GM20000 (cell line): ENCODE data around the gene CSNK1G2.
A peak's percentile ranks its signal among the peaks of the same experiment; 100 is the strongest.

Source experiments
- DNase-seq: peaks from one replicate; pipeline ENCODE4 v3.0.0; 2012; ENCODE audit warnings: low spot score
- TF ChIP-seq, protein P1 (sequence below): IDR thresholded peaks from 2 replicates; pipeline ENCODE4 v1.5.1; 2012; ENCODE audit warnings: mild to moderate bottlenecking, control low read depth; ENCODE audit errors: extremely low read depth, missing control alignments

CSNK1G2 gene

DNA sequence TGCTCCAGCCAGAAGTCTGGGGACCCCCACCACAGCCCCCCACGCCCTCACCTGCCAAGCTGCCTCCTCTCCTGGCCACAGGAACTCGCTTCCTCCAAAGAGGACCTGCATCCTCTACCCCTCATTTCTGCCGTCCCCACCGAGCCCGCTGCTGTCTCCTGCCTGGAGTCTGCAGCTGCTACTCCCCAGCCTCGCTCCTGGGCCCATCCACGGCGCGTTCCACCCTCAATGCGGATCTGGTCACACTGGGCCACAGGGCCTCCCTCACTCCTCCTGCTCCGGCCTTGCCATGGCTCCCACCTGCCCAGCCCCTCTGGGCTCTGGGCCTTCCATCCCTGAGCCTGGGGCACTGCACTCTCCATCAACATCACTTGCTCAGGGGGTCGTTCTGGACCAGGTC lies 70.2 kb downstream of the CSNK1G2 start:
- TF ChIP-seq, protein P1, sequence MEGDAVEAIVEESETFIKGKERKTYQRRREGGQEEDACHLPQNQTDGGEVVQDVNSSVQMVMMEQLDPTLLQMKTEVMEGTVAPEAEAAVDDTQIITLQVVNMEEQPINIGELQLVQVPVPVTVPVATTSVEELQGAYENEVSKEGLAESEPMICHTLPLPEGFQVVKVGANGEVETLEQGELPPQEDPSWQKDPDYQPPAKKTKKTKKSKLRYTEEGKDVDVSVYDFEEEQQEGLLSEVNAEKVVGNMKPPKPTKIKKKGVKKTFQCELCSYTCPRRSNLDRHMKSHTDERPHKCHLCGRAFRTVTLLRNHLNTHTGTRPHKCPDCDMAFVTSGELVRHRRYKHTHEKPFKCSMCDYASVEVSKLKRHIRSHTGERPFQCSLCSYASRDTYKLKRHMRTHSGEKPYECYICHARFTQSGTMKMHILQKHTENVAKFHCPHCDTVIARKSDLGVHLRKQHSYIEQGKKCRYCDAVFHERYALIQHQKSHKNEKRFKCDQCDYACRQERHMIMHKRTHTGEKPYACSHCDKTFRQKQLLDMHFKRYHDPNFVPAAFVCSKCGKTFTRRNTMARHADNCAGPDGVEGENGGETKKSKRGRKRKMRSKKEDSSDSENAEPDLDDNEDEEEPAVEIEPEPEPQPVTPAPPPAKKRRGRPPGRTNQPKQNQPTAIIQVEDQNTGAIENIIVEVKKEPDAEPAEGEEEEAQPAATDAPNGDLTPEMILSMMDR, result no peak
- DNase-seq, result no peak

- no peak for DNase-seq
- TF ChIP-seq, protein P1, result no peak
Measured at GRCh38 chr19:2012941-2013682, 72.1 kb downstream of the CSNK1G2 start.

DNA sequence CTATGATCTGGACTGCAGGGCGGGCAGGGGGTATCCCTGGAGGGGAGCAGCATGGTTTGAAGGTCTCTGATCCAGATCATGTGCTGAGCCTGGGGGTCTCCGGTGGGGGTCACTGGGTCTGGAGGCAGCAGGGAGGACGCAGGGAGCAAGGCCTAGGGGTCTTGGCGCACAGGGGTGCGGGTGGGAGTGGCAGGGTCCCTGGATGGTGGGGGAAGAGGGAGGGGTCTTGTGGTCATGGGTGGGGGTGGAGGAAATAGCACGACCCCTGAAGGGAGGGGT lies 72.7 kb downstream of the CSNK1G2 start:
- TF ChIP-seq, protein P1, result no peak
- DNase-seq, result no peak

DNA sequence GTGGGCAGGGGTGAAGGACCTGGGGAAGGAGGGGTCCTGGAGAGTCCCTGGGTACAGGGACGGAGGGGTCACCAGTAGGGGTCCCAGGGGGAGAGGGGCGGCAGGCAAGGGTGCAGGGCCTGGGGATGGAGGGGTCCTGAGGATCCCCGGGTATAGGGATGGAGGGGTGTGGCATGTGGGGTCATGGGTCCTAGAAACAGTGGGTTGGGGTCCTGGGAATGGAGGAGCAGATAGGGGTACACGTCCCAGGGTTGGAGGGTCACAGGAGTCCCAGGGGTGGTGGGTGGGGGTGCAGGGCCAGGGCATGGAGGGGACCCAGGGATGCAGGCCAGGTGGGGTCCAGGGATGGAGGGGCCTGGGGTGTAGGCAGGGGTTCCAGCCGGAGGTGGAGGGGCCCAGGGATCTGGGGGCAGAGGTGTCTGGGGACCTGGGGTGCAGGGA lies 73.2 kb downstream of the CSNK1G2 start:
- no peak for DNase-seq
- TF ChIP-seq, protein P1, result no peak

DNA sequence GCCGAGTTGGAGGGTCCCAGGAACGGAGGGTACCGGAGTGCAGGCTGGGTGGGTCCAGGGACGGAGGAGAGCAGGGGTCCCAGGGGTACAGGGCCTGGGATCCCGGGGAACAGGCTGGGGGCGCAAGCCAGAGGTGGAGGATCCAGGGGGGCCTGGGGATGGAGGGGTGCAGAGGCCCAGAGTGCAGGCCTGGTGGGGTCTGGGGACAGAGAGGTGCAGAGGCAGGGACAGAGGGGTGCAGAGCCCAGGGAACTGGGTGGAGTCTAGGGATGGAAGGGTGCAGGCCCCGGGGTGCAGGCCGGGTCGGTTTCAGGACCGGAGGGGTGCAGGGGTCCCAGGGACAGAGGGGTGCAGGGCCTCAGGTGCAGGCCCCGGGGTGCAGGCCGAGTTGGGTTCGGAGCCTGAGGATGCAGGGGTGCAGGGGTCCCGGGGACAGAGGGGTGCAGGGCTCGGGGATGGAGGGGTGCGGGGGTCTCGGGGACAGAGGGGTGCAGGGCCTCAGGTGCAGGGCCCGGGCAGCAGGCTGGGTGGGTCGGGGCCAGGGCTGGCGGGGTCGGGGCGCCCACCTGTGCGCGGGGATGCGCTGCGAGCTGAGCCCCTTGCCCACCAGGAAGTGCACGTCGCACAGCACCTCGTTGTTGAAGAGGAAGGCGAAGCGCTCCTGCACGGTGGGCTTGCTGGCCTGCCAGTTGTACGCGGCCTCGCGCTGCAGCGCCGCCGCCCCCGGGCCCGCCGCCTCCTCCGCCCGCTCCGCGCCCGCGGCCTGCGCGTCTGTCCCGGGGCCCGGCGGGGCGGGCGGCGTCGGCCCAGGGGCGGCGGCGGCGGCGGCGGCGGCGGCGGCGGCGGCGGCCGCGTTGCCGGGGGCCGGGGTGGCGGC lies 74.0 kb downstream of the CSNK1G2 start:
- peak; percentile 89 for DNase-seq
- TF ChIP-seq, protein P1, result no peak

GRCh38 chr19:2015608-2015950 lies 74.6 kb downstream of the CSNK1G2 start, which contains the start of gene BTBD2:
Gene BTBD2 (minus strand): TSS chr19:2015714. CDS start chr19:2015703, 11 bp downstream.
- TF ChIP-seq, protein P1, result no peak
- DNase-seq, result no peak
